IMR-90 (cell line): ENCODE results near the gene FOXL3. TPM values are rescaled to one million over a fixed set of nuclear protein-coding genes. Genes with fewer than 3 reads are reported as not detected.

Source experiments
- ATAC-seq: fragments of 200-7000 bp; cut with Tn5 transposase; 2 replicates; pipeline ENCODE4 v1.9.1; 2020; ENCODE audit warnings: low read depth, mild to moderate bottlenecking, moderate library complexity
- BruUV-seq: library from RNA; stranded (reverse); fragments of 400-500 nt; replicated peaks from 2 replicates; lab custom pipeline; 2021; lab: Mats Ljungman, UMichigan
- CTCF ChIA-PET: fragments of 300-600 bp; formaldehyde crosslinking; extraction: SDS; loops from one replicate; lab custom pipeline; 2021; ENCODE audit warnings: antibody characterized with exemption; lab: Yijun Ruan, JAX
- POLR2A ChIA-PET: fragments of 300-600 bp; sonication (Branson Sonifier 250); formaldehyde crosslinking; loops from one replicate; lab custom pipeline; 2022; ENCODE audit warnings: antibody characterized with exemption; ENCODE audit not compliant: unreplicated experiment; lab: Charles Lee
- DNase-seq: peaks from one replicate; pipeline ENCODE4 v3.0.0; 2013
- H2AFZ ChIP-seq: replicated peaks from 2 replicates; pipeline ENCODE3; 2013; ENCODE audit warnings: low read length, mild to moderate bottlenecking; ENCODE audit not compliant: poor library complexity
- H2AK5ac ChIP-seq: 2 replicates; pipeline ENCODE4 v1.6.1; 2013; ENCODE audit warnings: low read depth, low read length, inconsistent platforms
- H2AK9ac ChIP-seq: replicated peaks from 2 replicates; pipeline ENCODE3; 2013; ENCODE audit warnings: mild to moderate bottlenecking, low read depth, low read length, moderate library complexity; ENCODE audit not compliant: poor library complexity
- H2BK120ac ChIP-seq: 2 replicates; pipeline ENCODE4 v1.6.1; 2013; ENCODE audit warnings: low read depth, low read length, inconsistent platforms
- H2BK15ac ChIP-seq: 3 replicates; pipeline ENCODE4 v1.6.1; 2013; ENCODE audit warnings: low read depth, low read length, inconsistent platforms
- H2BK20ac ChIP-seq: 2 replicates; pipeline ENCODE4 v1.6.1; 2013; ENCODE audit warnings: low read depth, mild to moderate bottlenecking, inconsistent platforms, low read length, moderate library complexity
- H2BK5ac ChIP-seq: 2 replicates; pipeline ENCODE4 v1.6.1; 2013; ENCODE audit warnings: mild to moderate bottlenecking, low read depth, low read length, inconsistent platforms; ENCODE audit not compliant: poor library complexity, severe bottlenecking
- H3K14ac ChIP-seq: replicated peaks from 2 replicates; pipeline ENCODE4 v1.6.1; 2013; ENCODE audit warnings: low read depth, low read length, inconsistent platforms
- H3K18ac ChIP-seq: 2 replicates; pipeline ENCODE4 v1.6.1; 2013; ENCODE audit warnings: low read depth, low read length, control low read depth
- H3K23ac ChIP-seq: 2 replicates; pipeline ENCODE4 v1.6.1; 2013; ENCODE audit warnings: low read depth, low read length, inconsistent platforms
- H3K27ac ChIP-seq: 2 replicates; pipeline ENCODE4 v1.5.1; 2013; ENCODE audit warnings: mild to moderate bottlenecking, control low read depth, low read length; ENCODE audit not compliant: insufficient read depth
- H3K27me3 ChIP-seq: 2 replicates; pipeline ENCODE4 v1.6.1; 2013; ENCODE audit warnings: low read length; ENCODE audit not compliant: control insufficient read depth, insufficient read depth
- H3K36me3 ChIP-seq: 2 replicates; pipeline ENCODE4 v1.6.1; 2013; ENCODE audit warnings: low read length, mixed read lengths; ENCODE audit not compliant: control insufficient read depth, insufficient read depth
- H3K4ac ChIP-seq: 2 replicates; pipeline ENCODE4 v1.6.1; 2013; ENCODE audit warnings: low read depth, low read length, inconsistent platforms
- H3K4me1 ChIP-seq: 2 replicates; pipeline ENCODE4 v1.6.1; 2013; ENCODE audit warnings: low read length, mixed read lengths; ENCODE audit not compliant: control insufficient read depth, insufficient read depth
- H3K4me2 ChIP-seq: 2 replicates; pipeline ENCODE4 v1.6.1; 2013; ENCODE audit warnings: low read depth, mild to moderate bottlenecking, control low read depth, low read length, moderate library complexity
- H3K4me3 ChIP-seq: 2 replicates; pipeline ENCODE4 v1.5.1; 2013; ENCODE audit warnings: low read depth, mild to moderate bottlenecking, control low read depth, low read length, moderate library complexity; ENCODE audit not compliant: insufficient read depth
- H3K56ac ChIP-seq: 2 replicates; pipeline ENCODE4 v1.6.1; 2013; ENCODE audit warnings: low read length, inconsistent platforms; ENCODE audit not compliant: insufficient read depth; ENCODE audit errors: extremely low read depth
- H3K79me1 ChIP-seq, 2 experiments: 2 replicates each; pipeline ENCODE4 v1.6.1; 2013; ENCODE audit warnings: low read length in 2 of 2, inconsistent platforms in 1 of 2, low read depth in 1 of 2
- H3K9ac ChIP-seq: 2 replicates; pipeline ENCODE4 v1.6.1; 2013; ENCODE audit warnings: low read depth, low read length, control low read depth
- H3K9me1 ChIP-seq: 2 replicates; pipeline ENCODE4 v1.6.1; 2013; ENCODE audit warnings: low read length, inconsistent platforms; ENCODE audit not compliant: insufficient read depth
- H3K9me3 ChIP-seq: 2 replicates; pipeline ENCODE4 v1.6.1; 2013; ENCODE audit warnings: low read length; ENCODE audit not compliant: control insufficient read depth, insufficient read depth
- H4K20me1 ChIP-seq: 2 replicates; pipeline ENCODE4 v1.6.1; 2013; ENCODE audit warnings: low read length, inconsistent platforms; ENCODE audit not compliant: insufficient read depth
- H4K5ac ChIP-seq: 2 replicates; pipeline ENCODE4 v1.6.1; 2013; ENCODE audit warnings: mild to moderate bottlenecking, low read depth, low read length, control low read depth
- H4K8ac ChIP-seq, 2 experiments: 2 replicates each; pipeline ENCODE4 v1.6.1; 2013; ENCODE audit warnings: low read depth in 2 of 2, low read length in 2 of 2, control low read depth in 1 of 2, inconsistent platforms in 1 of 2
- H4K91ac ChIP-seq: 2 replicates; pipeline ENCODE4 v1.6.1; 2013; ENCODE audit warnings: low read depth, low read length, inconsistent platforms; ENCODE audit not compliant: insufficient read depth
- MXI1 ChIP-seq: IDR thresholded peaks from 2 replicates; pipeline ENCODE4 v1.6.1; 2012; ENCODE audit warnings: low read depth, mild to moderate bottlenecking, low read length, moderate library complexity, borderline replicate concordance
- WGBS, 2 experiments: methylation state at CpG; one replicate each; pipeline versions ENCODE4 v1.1.5 to v1.1.7; 2013; ENCODE audit warnings: missing lambda C conversion rate in 2 of 2; ENCODE audit not compliant: insufficient read length in 1 of 2; ENCODE audit errors: extremely low coverage in 2 of 2; 5-methylcytosine and 5-hydroxymethylcytosine counted together
- dilution Hi-C: fragments of 300-500 bp; cut with HindIII; formaldehyde crosslinking; loops from one replicate; pipeline ENCODE4 v1.14.3; 2018; ENCODE audit warnings: low sequenced_read_pairs; ENCODE audit not compliant: unreplicated experiment
- in situ Hi-C: fragments of 300-500 bp; cut with MboI; formaldehyde crosslinking; loops from 3 replicates; pipeline ENCODE4 v1.14.3; 2019; ENCODE audit warnings: low sequenced_read_pairs, inconsistent platforms, mixed read lengths
- intact Hi-C: fragments of 100-400 bp; cut with micrococcal nuclease; formaldehyde crosslinking; loops from 2 replicates; pipeline ENCODE4 v1.10.0; 2022
- polyA plus RNA-seq, 3 experiments: library from polyadenylated mRNA; depleted of rRNA; stranded (reverse); fragments of >200 nt; gene quantifications; 2 replicates each; pipeline ENCODE4 v1.2.3, GENCODE V29; 2012; ENCODE audit warnings: low replicate concordance in 1 of 3
- total RNA-seq: library from RNA; depleted of rRNA; stranded (reverse); fragments of >200 nt; gene quantifications from 2 replicates; pipeline ENCODE4 v1.2.3, GENCODE V29; 2012

FOXL3 gene
- total and polyA plus RNA-seq, 2 of the 4 experiments (the other 2 are of a cell fraction): not detected

- Histone ChIP-seq H2AK5ac (no peak overlapping the region), H3K9me1 (no peaks in the 10 kb centered on the region), H3K36me3 (no peaks in the 10 kb centered on the region), H2BK15ac (no peak overlapping the region), H2AK9ac (no peak overlapping the region), H2BK20ac (no peak overlapping the region), H3K18ac (no peak overlapping the region), H3K9ac (no peak overlapping the region), H2AFZ (no peak overlapping the region), H4K20me1 (no peaks in the 10 kb centered on the region), H3K4me1 (no peaks in the 10 kb centered on the region), H3K23ac (no peak overlapping the region), H3K79me1 (no peaks in the 10 kb centered on the region), H3K4ac (no peak overlapping the region), H2BK120ac (no peak overlapping the region), H3K27ac (no peak overlapping the region), H2BK5ac (no peak overlapping the region), H3K14ac (no peak overlapping the region), H3K56ac (no peak overlapping the region), H4K8ac (no peak overlapping the region), H3K4me2 (no peak overlapping the region), H3K9me3 (no peaks in the 10 kb centered on the region), H3K4me3 (no peak overlapping the region), H4K5ac (no peak overlapping the region), H3K27me3 (peaks cover 84% of the 10 kb centered on the region), H4K91ac (no peak overlapping the region)
- BruUV-seq: no TSS peak
- dilution Hi-C loops: no loop called here
- no peak for TF ChIP-seq MXI1
- in situ Hi-C loops: no loop called here
- POLR2A ChIA-PET: no interaction called here
- WGBS, 2 experiments: 22% methylated on average over 7 of the region's 46 CpGs; no CpG with 5 or more reads in 1 of the 2 experiments
- intact Hi-C loops: no loop called here
- DNase-seq (no peak), ATAC-seq (no peak)
- CTCF ChIA-PET: no interaction called here
Observed at GRCh38 chr7:289209-289755, 688 bp upstream of the FOXL3 start.
